ENCODE data around the gene BOD1L1.

Gene BOD1L1

GRCh38 chr4:13627606-13628311 is at the start of gene BOD1L1:
BOD1L1 (minus strand) TSS chr4:13627725; CDS start chr4:13627587, 138 bp downstream.
- peak; percentile 40 for DNase-seq

GRCh38 chr4:13674971-13675370 is 47.4 kb upstream of the BOD1L1 start:
- DNase-seq: no peak

GRCh38 chr4:13673167-13673566 is 45.6 kb upstream of the BOD1L1 start:
- no peak for DNase-seq

GRCh38 chr4:13670456-13671160 is 43.1 kb upstream of the BOD1L1 start:
- no peak for DNase-seq

GRCh38 chr4:13665701-13666660 is 38.5 kb upstream of the BOD1L1 start:
- no peak for DNase-seq

- DNase-seq: no peak
Measured at GRCh38 chr4:13659341-13660070, 32.0 kb upstream of the BOD1L1 start.

GRCh38 chr4:13656569-13657405 is 29.3 kb upstream of the BOD1L1 start:
- DNase-seq: peak; percentile 22

GRCh38 chr4:13654162-13654797 is 26.8 kb upstream of the BOD1L1 start:
- peak; percentile 32 for DNase-seq

GRCh38 chr4:13653766-13654161 is 26.2 kb upstream of the BOD1L1 start:
- no peak for DNase-seq

- DNase-seq: no peak
Measured at GRCh38 chr4:13647031-13647430, 19.5 kb upstream of the BOD1L1 start.

- DNase-seq: no peak
Measured at GRCh38 chr4:13645075-13645474, 17.6 kb upstream of the BOD1L1 start.

GRCh38 chr4:13642170-13642950 is 14.8 kb upstream of the BOD1L1 start:
- peak; percentile 4 for DNase-seq

GRCh38 chr4:13641084-13641483 is 13.6 kb upstream of the BOD1L1 start:
- no peak for DNase-seq

- no peak for DNase-seq
Measured at GRCh38 chr4:13640149-13640940, 12.8 kb upstream of the BOD1L1 start.

- no peak for DNase-seq
Measured at GRCh38 chr4:13635286-13635799, 7.8 kb upstream of the BOD1L1 start.

GRCh38 chr4:13633671-13634070 is 6.1 kb upstream of the BOD1L1 start:
- DNase-seq: no peak

GRCh38 chr4:13627178-13627605 is 333 bp downstream of the BOD1L1 start:
- no peak for DNase-seq

GRCh38 chr4:13626492-13627177 is 890 bp downstream of the BOD1L1 start:
- DNase-seq: no peak

Measured in DMS79 treated with DMSO at 0.1 percent for 48 hours (cell line).